IMR-90 (cell line): ENCODE measurements around the gene SLBP. TPM values are rescaled to one million over a fixed set of nuclear protein-coding genes. Genes with fewer than 3 reads are reported as not detected.

Experiments
- ATAC-seq: fragments of 200-7000 bp; cut with Tn5 transposase; 2 replicates; pipeline ENCODE4 v1.9.1; 2020; ENCODE audit warnings: low read depth, mild to moderate bottlenecking, moderate library complexity
- BruUV-seq: library from RNA; stranded (reverse); fragments of 400-500 nt; replicated peaks from 2 replicates; lab custom pipeline; 2021; lab: Mats Ljungman, UMichigan
- CTCF ChIA-PET: fragments of 300-600 bp; formaldehyde crosslinking; extraction: SDS; loops from one replicate; lab custom pipeline; 2021; ENCODE audit warnings: antibody characterized with exemption; lab: Yijun Ruan, JAX
- POLR2A ChIA-PET: fragments of 300-600 bp; sonication (Branson Sonifier 250); formaldehyde crosslinking; loops from one replicate; lab custom pipeline; 2022; ENCODE audit warnings: antibody characterized with exemption; ENCODE audit not compliant: unreplicated experiment; lab: Charles Lee
- DNase-seq: peaks from one replicate; pipeline ENCODE4 v3.0.0; 2013
- H2AFZ ChIP-seq: replicated peaks from 2 replicates; pipeline ENCODE3; 2013; ENCODE audit warnings: low read length, mild to moderate bottlenecking; ENCODE audit not compliant: poor library complexity
- H2AK5ac ChIP-seq: 2 replicates; pipeline ENCODE4 v1.6.1; 2013; ENCODE audit warnings: low read depth, low read length, inconsistent platforms
- H2AK9ac ChIP-seq: replicated peaks from 2 replicates; pipeline ENCODE3; 2013; ENCODE audit warnings: mild to moderate bottlenecking, low read depth, low read length, moderate library complexity; ENCODE audit not compliant: poor library complexity
- H2BK120ac ChIP-seq: 2 replicates; pipeline ENCODE4 v1.6.1; 2013; ENCODE audit warnings: low read depth, low read length, inconsistent platforms
- H2BK15ac ChIP-seq: 3 replicates; pipeline ENCODE4 v1.6.1; 2013; ENCODE audit warnings: low read depth, low read length, inconsistent platforms
- H2BK20ac ChIP-seq: 2 replicates; pipeline ENCODE4 v1.6.1; 2013; ENCODE audit warnings: low read depth, mild to moderate bottlenecking, inconsistent platforms, low read length, moderate library complexity
- H2BK5ac ChIP-seq: 2 replicates; pipeline ENCODE4 v1.6.1; 2013; ENCODE audit warnings: mild to moderate bottlenecking, low read depth, low read length, inconsistent platforms; ENCODE audit not compliant: poor library complexity, severe bottlenecking
- H3K14ac ChIP-seq: replicated peaks from 2 replicates; pipeline ENCODE4 v1.6.1; 2013; ENCODE audit warnings: low read depth, low read length, inconsistent platforms
- H3K18ac ChIP-seq: 2 replicates; pipeline ENCODE4 v1.6.1; 2013; ENCODE audit warnings: low read depth, low read length, control low read depth
- H3K23ac ChIP-seq: 2 replicates; pipeline ENCODE4 v1.6.1; 2013; ENCODE audit warnings: low read depth, low read length, inconsistent platforms
- H3K27ac ChIP-seq: 2 replicates; pipeline ENCODE4 v1.5.1; 2013; ENCODE audit warnings: mild to moderate bottlenecking, control low read depth, low read length; ENCODE audit not compliant: insufficient read depth
- H3K27me3 ChIP-seq: 2 replicates; pipeline ENCODE4 v1.6.1; 2013; ENCODE audit warnings: low read length; ENCODE audit not compliant: control insufficient read depth, insufficient read depth
- H3K36me3 ChIP-seq: 2 replicates; pipeline ENCODE4 v1.6.1; 2013; ENCODE audit warnings: low read length, mixed read lengths; ENCODE audit not compliant: control insufficient read depth, insufficient read depth
- H3K4ac ChIP-seq: 2 replicates; pipeline ENCODE4 v1.6.1; 2013; ENCODE audit warnings: low read depth, low read length, inconsistent platforms
- H3K4me1 ChIP-seq: 2 replicates; pipeline ENCODE4 v1.6.1; 2013; ENCODE audit warnings: low read length, mixed read lengths; ENCODE audit not compliant: control insufficient read depth, insufficient read depth
- H3K4me2 ChIP-seq: 2 replicates; pipeline ENCODE4 v1.6.1; 2013; ENCODE audit warnings: low read depth, mild to moderate bottlenecking, control low read depth, low read length, moderate library complexity
- H3K4me3 ChIP-seq: 2 replicates; pipeline ENCODE4 v1.5.1; 2013; ENCODE audit warnings: low read depth, mild to moderate bottlenecking, control low read depth, low read length, moderate library complexity; ENCODE audit not compliant: insufficient read depth
- H3K56ac ChIP-seq: 2 replicates; pipeline ENCODE4 v1.6.1; 2013; ENCODE audit warnings: low read length, inconsistent platforms; ENCODE audit not compliant: insufficient read depth; ENCODE audit errors: extremely low read depth
- H3K79me1 ChIP-seq, 2 experiments: 2 replicates each; pipeline ENCODE4 v1.6.1; 2013; ENCODE audit warnings: low read length in 2 of 2, inconsistent platforms in 1 of 2, low read depth in 1 of 2
- H3K9ac ChIP-seq: 2 replicates; pipeline ENCODE4 v1.6.1; 2013; ENCODE audit warnings: low read depth, low read length, control low read depth
- H3K9me1 ChIP-seq: 2 replicates; pipeline ENCODE4 v1.6.1; 2013; ENCODE audit warnings: low read length, inconsistent platforms; ENCODE audit not compliant: insufficient read depth
- H3K9me3 ChIP-seq: 2 replicates; pipeline ENCODE4 v1.6.1; 2013; ENCODE audit warnings: low read length; ENCODE audit not compliant: control insufficient read depth, insufficient read depth
- H4K20me1 ChIP-seq: 2 replicates; pipeline ENCODE4 v1.6.1; 2013; ENCODE audit warnings: low read length, inconsistent platforms; ENCODE audit not compliant: insufficient read depth
- H4K5ac ChIP-seq: 2 replicates; pipeline ENCODE4 v1.6.1; 2013; ENCODE audit warnings: mild to moderate bottlenecking, low read depth, low read length, control low read depth
- H4K8ac ChIP-seq, 2 experiments: 2 replicates each; pipeline ENCODE4 v1.6.1; 2013; ENCODE audit warnings: low read depth in 2 of 2, low read length in 2 of 2, control low read depth in 1 of 2, inconsistent platforms in 1 of 2
- H4K91ac ChIP-seq: 2 replicates; pipeline ENCODE4 v1.6.1; 2013; ENCODE audit warnings: low read depth, low read length, inconsistent platforms; ENCODE audit not compliant: insufficient read depth
- BHLHE40 ChIP-seq: fragments of 150-350 bp; IDR thresholded peaks from 2 replicates; pipeline ENCODE4 v1.6.1; 2016; ENCODE audit warnings: mild to moderate bottlenecking, low read depth, low read length
- FOS ChIP-seq: fragments of 150-350 bp; IDR thresholded peaks from 2 replicates; pipeline ENCODE4 v1.6.1; 2016; ENCODE audit warnings: low read depth, low read length
- POLR2A ChIP-seq: IDR thresholded peaks from 2 replicates; pipeline ENCODE4 v1.6.1; 2012; ENCODE audit warnings: mild to moderate bottlenecking, low read depth, low read length
- WGBS, 2 experiments: methylation state at CpG; one replicate each; pipeline versions ENCODE4 v1.1.5 to v1.1.7; 2013; ENCODE audit warnings: missing lambda C conversion rate in 2 of 2; ENCODE audit not compliant: insufficient read length in 1 of 2; ENCODE audit errors: extremely low coverage in 2 of 2; 5-methylcytosine and 5-hydroxymethylcytosine counted together
- dilution Hi-C: fragments of 300-500 bp; cut with HindIII; formaldehyde crosslinking; loops from one replicate; pipeline ENCODE4 v1.14.3; 2018; ENCODE audit warnings: low sequenced_read_pairs; ENCODE audit not compliant: unreplicated experiment
- in situ Hi-C: fragments of 300-500 bp; cut with MboI; formaldehyde crosslinking; loops from 3 replicates; pipeline ENCODE4 v1.14.3; 2019; ENCODE audit warnings: low sequenced_read_pairs, inconsistent platforms, mixed read lengths
- intact Hi-C: fragments of 100-400 bp; cut with micrococcal nuclease; formaldehyde crosslinking; loops from 2 replicates; pipeline ENCODE4 v1.10.0; 2022
- polyA plus RNA-seq, 3 experiments: library from polyadenylated mRNA; depleted of rRNA; stranded (reverse); fragments of >200 nt; gene quantifications; 2 replicates each; pipeline ENCODE4 v1.2.3, GENCODE V29; 2012; ENCODE audit warnings: low replicate concordance in 1 of 3
- total RNA-seq: library from RNA; depleted of rRNA; stranded (reverse); fragments of >200 nt; gene quantifications from 2 replicates; pipeline ENCODE4 v1.2.3, GENCODE V29; 2012

SLBP gene
- total and polyA plus RNA-seq, 2 of the 4 experiments (the other 2 are of a cell fraction): 64.9 to 66.1 TPM

- dilution Hi-C loops: no loop called here
- H4K5ac ChIP-seq: no peak overlapping the region
- peaks cover 0 to 7% of the 10 kb centered on the region in 2 experiments; a peak in 2 of 4 replicates for H3K79me1 ChIP-seq
- CTCF ChIA-PET: no interaction called here
- no peak overlapping the region for H2BK15ac ChIP-seq
- H4K91ac ChIP-seq: no peak overlapping the region
- 0% methylated on average over 3 of the region's 13 CpGs; no CpG with 5 or more reads in 1 of the 2 experiments for WGBS, 2 experiments
- H3K9ac ChIP-seq: peak overlapping the region; percentile 54
- 0 out of 2 replicates have a peak, but pooled peaks have one; percentile 13 for TF ChIP-seq FOS
- no peak for TF ChIP-seq POLR2A
- TF ChIP-seq BHLHE40: 0 out of 2 replicates have a peak, but pooled peaks have one; percentile 2
- no peak overlapping the region for H2BK120ac ChIP-seq
- H2AFZ ChIP-seq: peak overlapping the region; percentile 95
- H3K36me3 ChIP-seq: no peaks in the 10 kb centered on the region
- H4K20me1 ChIP-seq: peaks cover 5% of the 10 kb centered on the region
- peak overlapping the region; percentile 55; the same call in 1 of the 2 replicates for H3K23ac ChIP-seq
- H3K14ac ChIP-seq: peak overlapping the region; percentile 49
- H2AK5ac ChIP-seq: no peak overlapping the region
- H2BK20ac ChIP-seq: peak overlapping the region; percentile 29; the same call in 1 of the 2 replicates
- no peaks in the 10 kb centered on the region for H3K27me3 ChIP-seq
- no peaks in the 10 kb centered on the region for H3K9me3 ChIP-seq
- in situ Hi-C loops: no loop called here
- peak overlapping the region; percentile 85 for H3K4me2 ChIP-seq
- H3K4me1 ChIP-seq: peaks cover 6% of the 10 kb centered on the region; the same call in 1 of the 2 replicates
- POLR2A ChIA-PET: no interaction called here
- DNase-seq (peak; percentile 88), ATAC-seq (peak; percentile 38)
- H3K9me1 ChIP-seq: peaks cover 4% of the 10 kb centered on the region; the same call in 1 of the 2 replicates
- H3K4me3 ChIP-seq: peak overlapping the region; percentile 83
- no TSS peak for BruUV-seq
- H2BK5ac ChIP-seq: peak overlapping the region; percentile 16
- no peak overlapping the region for H3K18ac ChIP-seq
- H4K8ac ChIP-seq: peak overlapping the region in 1 of 2 experiments; percentile 4; a peak in 1 of 4 replicates
- peak overlapping the region; percentile 56 for H3K27ac ChIP-seq
- 0 out of 2 replicates have a peak overlapping the region, but pooled peaks have one; percentile 36 for H3K56ac ChIP-seq
- H3K4ac ChIP-seq: peak overlapping the region; percentile 62
- intact Hi-C loops: no loop called here
- H2AK9ac ChIP-seq: no peak overlapping the region
Observed at GRCh38 chr4:1683261-1683735, 28.8 kb downstream of the SLBP start.
